NOMO-1 treated with dmso at 0.1 percent for 144 hours (cell line): ENCODE data around the gene TMEM106C.

Experiments used
- DNase-seq: peaks from one replicate; lab custom pipeline; 2025; ENCODE audit not compliant: unreplicated experiment; lab: John Stamatoyannopoulos, UW

TMEM106C gene, protein sequence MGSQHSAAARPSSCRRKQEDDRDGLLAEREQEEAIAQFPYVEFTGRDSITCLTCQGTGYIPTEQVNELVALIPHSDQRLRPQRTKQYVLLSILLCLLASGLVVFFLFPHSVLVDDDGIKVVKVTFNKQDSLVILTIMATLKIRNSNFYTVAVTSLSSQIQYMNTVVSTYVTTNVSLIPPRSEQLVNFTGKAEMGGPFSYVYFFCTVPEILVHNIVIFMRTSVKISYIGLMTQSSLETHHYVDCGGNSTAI

GRCh38 chr12:47963340-47964040 is at the start of gene TMEM106C:
Gene TMEM106C (plus strand): TSS chr12:47963596. CDS start chr12:47964237, 641 bp downstream.
- peak; percentile 84 for DNase-seq

GRCh38 chr12:47920913-47921312 is 42.5 kb upstream of the TMEM106C start:
- DNase-seq: no peak

- DNase-seq: no peak
Observed at GRCh38 chr12:47921907-47922306, 41.5 kb upstream of the TMEM106C start.

GRCh38 chr12:47927346-47927745 is 36.0 kb upstream of the TMEM106C start:
- no peak for DNase-seq

GRCh38 chr12:47930634-47931033 is 32.8 kb upstream of the TMEM106C start:
- DNase-seq: no peak

DNA sequence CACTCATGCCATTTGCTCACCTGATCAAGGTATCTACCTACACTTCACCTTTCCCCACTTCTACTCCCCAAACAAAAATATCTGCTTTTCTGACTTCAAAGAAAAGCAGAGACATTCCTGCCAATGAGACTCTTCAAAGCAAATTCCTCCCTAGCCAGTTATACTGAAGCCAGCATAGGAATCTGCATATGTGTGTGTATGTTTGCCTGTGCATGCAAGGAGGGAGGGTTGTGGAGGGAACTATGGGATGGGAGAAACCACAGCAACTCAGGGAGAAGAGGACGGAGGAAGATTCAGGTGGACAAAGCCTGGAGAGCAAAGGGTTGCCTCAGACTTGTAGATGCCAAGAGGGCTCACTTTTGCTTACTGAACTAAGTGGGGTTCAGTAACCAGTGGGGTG is 32.2 kb upstream of the TMEM106C start:
- no peak for DNase-seq

DNA sequence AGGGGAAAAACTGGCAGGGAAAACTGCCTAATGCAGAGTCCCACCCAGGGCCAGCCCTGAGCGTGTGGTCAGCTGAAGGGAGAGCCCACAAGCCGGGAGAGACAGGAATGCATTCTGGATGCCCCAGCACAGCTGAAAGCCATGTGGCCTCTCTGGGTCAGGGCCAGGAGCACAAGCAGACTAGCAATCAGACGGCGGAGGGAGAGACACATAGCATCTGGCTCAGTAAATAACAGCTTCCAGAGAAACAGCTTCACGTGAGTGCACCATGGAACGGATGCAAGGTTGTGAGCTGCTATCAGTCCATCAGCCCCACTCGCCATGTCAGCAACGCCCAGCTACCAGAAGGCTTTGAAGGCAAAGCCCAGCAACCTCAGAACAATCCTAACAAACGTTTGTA is 28.2 kb upstream of the TMEM106C start:
- DNase-seq: no peak

GRCh38 chr12:47938093-47938492 is 25.3 kb upstream of the TMEM106C start:
- DNase-seq: no peak

- no peak for DNase-seq
Observed at GRCh38 chr12:47938594-47938993, 24.8 kb upstream of the TMEM106C start.

- no peak for DNase-seq
Observed at GRCh38 chr12:47939009-47939601, 24.3 kb upstream of the TMEM106C start.

DNA sequence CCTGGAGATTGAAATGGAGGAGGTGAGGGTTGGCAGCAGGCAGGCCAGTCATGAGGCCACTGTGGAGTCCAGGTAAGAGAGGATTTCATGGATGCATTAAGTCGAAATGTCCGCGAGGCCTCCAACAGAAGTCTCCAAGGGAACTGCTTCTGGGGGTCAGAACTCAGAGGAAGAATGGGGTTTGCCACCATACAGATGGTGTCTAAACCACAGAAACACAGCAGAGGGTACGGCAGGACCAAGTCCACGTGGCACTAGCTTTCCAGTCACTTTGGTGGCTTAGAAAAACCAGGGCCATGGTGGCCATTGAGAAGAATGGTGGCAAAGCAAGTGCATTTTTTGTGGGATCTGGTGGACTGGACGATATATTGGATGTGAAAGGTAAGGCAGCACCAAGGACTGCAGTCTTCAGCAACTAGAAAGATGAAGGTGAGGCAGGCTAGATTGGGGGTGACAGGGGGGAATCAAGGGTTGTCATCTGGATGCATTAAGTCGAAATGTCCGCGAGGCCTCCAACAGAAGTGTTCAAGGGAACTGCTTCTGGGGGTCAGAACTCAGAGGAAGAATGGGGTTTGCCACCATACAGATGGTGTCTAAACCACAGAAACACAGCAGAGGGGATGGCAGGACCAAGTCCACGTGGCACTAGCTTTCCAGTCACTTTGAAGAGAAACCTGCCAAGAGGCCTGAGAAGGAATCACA is 22.5 kb upstream of the TMEM106C start:
- DNase-seq: no peak

DNA sequence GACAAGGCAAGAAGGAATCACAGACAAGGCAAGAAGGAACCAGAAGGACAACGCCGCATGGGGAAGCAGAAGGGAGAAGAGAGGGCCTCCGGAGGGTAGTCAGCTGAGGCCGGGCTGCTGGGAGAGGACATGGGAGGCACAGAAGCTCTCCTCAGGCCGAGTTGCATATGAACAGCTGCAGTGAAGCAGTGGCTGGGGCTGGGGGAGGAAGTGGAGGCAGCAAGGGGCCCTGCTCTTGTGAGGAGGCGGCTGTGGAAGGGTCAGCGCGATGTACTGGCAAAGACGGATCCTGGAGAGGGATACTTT is 22.0 kb upstream of the TMEM106C start:
- no peak for DNase-seq

- DNase-seq: no peak
Observed at GRCh38 chr12:47941871-47942613, 21.4 kb upstream of the TMEM106C start.

DNA sequence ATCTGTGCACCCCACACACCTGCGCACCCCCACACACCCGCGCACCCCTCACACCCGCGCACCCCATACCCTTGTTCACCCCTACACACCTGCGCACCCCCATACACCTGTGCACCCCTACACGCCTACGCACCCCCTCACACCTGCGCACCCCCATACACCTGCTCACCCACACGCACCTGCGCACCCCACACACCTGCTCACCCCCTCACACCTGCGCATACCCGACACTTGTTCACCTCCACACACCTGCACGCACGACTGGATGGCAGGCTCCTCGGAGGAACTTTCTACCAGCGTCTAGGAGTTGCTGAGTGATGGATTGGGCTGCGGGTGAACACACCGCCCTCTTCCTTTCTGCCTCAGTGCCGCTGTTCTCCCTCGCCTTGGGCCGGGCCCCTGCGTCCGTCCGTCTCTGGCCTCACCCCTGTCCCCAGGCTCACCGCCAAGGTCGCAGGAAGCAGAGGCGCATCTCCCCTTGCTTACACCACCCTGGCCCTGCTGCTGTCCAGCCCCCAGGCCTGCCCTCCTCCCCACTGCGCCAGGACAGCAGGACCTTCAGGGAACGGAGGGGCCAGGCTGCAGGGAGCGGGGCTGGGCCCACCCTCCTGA is 20.7 kb upstream of the TMEM106C start:
- no peak for DNase-seq

GRCh38 chr12:47943623-47944340 is 19.6 kb upstream of the TMEM106C start:
- DNase-seq: no peak

DNA sequence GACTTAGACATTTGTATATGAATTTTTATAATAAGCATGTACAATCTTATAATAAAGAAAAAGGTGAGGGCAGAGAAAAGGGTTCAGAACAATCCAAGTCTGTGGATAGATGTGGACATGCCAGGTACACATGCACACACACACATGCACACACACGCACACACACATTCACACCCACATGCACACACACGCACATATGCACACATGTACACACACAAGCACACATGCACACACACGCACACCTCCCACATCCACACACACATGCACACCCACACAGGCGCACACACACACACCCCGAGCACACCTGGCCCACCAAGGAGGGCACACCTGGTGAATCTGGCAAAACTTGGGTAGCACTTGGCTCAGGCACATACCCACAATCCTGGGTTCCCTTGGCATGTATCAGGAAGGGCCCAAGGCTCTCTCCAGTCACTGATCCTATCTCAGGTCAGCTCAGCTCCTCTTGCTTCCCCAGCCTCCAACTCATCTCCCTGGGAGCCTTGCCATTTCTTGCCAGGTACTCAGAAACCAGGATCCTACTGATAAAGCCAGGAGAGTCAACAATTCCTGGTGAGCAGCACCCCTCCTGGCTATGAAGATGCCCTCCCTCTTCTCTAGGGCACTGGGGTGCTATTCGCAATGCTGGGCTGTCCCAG is 18.6 kb upstream of the TMEM106C start:
- DNase-seq: no peak

DNA sequence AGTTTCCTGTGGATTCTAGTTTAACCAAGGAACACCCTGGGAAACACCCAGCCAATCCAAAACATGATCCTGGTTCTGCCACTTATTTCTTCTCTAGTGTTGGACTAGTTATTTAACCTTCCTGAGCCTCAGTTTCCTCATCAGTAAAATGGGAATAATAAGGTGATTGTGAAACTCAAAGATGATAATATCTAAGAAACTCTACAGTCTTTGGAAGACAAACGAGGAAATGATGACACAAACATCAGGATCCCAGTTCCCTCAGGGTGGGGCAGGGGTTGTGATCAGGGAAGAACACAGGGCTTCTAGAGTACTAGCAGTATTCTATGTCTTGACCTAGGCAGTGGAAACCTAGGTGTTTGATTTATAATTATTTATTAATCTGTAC is 18.1 kb upstream of the TMEM106C start:
- DNase-seq: no peak

DNA sequence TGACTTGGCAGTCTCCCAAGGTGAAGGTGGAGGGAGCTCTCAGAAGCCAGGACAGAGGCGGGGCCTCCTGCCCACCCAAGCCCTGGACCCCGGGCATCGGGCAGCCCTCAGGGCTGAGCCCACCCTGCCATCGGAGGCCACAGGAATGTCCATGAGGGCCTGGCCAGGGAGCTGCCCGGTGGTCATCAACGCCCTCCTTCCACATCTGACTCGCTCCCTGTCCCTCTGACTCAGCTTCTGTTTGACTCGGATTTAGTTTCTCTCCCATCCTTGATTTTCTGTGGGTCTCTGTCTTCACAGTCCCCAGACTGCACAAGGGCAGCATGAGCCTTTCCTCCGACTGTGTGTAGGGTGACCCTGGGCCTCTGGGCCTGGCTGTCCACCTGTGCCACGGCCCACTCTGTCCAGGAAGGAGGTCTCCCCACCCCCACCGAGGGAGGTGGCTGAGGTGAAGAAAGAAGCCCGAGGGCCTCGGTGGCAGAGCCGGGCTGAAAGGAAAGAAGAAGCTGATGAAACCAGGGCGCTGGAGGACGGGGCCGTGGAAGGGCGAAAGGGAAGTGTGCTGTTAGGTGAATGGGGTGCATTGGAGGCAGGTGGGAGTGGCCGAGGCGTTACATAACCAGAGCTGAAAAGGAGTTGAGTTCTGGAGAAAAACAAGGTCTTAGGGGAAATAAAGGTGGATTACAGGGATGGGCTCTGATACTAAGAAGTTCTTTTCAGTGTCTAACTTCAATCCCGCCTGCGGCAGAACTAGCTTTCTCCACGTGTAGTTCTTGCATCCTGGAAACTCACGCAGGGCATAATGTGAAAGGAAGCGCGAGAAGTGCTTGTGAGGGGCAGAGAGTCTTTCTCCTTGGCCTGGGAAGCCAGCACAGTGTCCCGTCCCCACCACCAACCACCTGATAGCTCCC is 16.7 kb upstream of the TMEM106C start:
- DNase-seq: peak; percentile 92

DNA sequence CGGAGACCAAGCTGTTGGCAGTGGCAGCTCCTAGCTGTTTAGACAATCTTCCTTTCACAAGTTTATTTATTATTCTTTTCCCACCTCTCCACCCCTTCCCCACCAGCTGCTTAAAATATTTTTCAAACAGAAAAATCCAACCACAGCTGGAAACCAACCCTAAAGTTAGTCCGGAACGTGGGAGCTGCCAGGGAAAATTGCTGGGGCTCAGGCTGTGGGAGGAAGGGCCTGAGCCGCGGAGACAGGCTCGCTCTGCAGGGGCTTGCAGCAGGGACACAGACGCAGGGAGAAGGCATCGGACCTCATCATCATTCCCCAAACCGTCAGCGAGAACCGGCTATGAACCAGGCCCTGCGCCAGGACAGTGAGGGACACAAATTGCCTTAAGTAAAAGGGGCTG is 16.1 kb upstream of the TMEM106C start:
- DNase-seq: no peak
